DND-41 (cell line): ENCODE data around the gene ANKRD49.

Experiments used
- CTCF ChIP-seq: IDR thresholded peaks from 2 replicates; pipeline ENCODE4 v1.5.1; 2012; ENCODE audit warnings: borderline replicate concordance, low read length, moderate library complexity, mild to moderate bottlenecking; ENCODE audit not compliant: poor library complexity, severe bottlenecking; ENCODE audit errors: extremely low read depth
- EZH2 ChIP-seq: IDR thresholded peaks from 3 replicates; pipeline ENCODE4 v1.6.1; 2012; ENCODE audit warnings: borderline replicate concordance, low read depth, mild to moderate bottlenecking, moderate library complexity, low read length, inconsistent platforms; ENCODE audit not compliant: severe bottlenecking

GRCh38 chr11:94521684-94522083, 27.9 kb downstream of the ANKRD49 start:
- TF ChIP-seq CTCF (peak; percentile 44), EZH2 (no peak)
